ENCODE data around the gene NDUFS8. TPM values are rescaled to one million over a fixed set of nuclear protein-coding genes. Genes with fewer than 3 reads are reported as not detected.

The NDUFS8 gene
- polyA plus RNA-seq, 1 donor, result 68.5 TPM

DNA sequence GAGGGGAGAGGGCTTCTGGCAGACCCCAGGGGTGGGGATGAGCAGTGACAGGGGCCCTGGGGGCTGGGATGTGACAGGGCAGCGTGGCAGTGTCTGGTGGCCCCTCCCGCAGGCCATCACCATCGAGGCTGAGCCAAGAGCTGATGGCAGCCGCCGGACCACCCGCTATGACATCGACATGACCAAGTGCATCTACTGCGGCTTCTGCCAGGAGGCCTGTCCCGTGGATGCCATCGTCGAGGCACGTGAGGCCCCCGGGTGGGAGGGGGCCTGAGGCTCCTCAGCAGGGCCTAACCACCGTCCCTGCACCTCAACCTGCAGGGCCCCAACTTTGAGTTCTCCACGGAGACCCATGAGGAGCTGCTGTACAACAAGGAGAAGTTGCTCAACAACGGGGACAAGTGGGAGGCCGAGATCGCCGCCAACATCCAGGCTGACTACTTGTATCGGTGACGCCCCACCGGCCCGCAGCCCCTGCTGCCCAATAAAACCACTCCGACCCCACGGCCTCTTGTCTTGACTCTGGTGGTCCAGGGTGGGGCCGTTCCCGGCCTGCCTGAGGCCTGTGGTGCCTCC is 5.7 kb downstream of the NDUFS8 start:
- no peak for DNase-seq (ENCODE audit: low read depth)

DNA sequence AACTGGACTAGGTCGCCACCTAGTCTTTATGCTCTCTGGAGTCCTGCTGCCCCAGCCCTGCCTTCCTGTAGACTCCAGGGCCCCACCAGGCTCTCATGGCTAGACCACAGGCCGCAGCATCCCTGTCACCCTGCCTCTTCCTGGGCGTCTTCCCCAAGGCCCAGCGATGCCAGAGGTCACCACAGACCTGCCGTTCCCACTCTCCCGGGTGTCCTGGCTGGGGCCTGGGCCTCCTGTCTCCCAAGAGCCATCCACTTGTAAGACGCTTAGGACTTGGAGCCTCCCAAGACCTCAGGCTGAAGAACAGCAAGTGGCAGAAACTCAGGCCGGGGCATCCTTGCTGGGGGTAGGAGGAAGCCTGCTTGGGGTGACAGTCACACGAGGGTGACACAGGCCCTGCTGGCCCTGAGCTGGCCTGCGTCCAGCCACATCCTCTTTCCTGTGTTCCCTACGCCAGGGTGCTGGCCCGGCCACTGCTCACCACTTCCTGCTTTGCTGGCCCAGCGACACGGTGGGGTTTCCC is 6.3 kb downstream of the NDUFS8 start:
- no peak for DNase-seq (ENCODE audit: low read depth)

GRCh38 chr11:68037411-68038225 is 7.1 kb downstream of the NDUFS8 start:
- DNase-seq (ENCODE audit: low read depth), result no peak

- DNase-seq (ENCODE audit: low read depth), result no peak
Observed at GRCh38 chr11:68038226-68038717, 7.8 kb downstream of the NDUFS8 start.

DNA sequence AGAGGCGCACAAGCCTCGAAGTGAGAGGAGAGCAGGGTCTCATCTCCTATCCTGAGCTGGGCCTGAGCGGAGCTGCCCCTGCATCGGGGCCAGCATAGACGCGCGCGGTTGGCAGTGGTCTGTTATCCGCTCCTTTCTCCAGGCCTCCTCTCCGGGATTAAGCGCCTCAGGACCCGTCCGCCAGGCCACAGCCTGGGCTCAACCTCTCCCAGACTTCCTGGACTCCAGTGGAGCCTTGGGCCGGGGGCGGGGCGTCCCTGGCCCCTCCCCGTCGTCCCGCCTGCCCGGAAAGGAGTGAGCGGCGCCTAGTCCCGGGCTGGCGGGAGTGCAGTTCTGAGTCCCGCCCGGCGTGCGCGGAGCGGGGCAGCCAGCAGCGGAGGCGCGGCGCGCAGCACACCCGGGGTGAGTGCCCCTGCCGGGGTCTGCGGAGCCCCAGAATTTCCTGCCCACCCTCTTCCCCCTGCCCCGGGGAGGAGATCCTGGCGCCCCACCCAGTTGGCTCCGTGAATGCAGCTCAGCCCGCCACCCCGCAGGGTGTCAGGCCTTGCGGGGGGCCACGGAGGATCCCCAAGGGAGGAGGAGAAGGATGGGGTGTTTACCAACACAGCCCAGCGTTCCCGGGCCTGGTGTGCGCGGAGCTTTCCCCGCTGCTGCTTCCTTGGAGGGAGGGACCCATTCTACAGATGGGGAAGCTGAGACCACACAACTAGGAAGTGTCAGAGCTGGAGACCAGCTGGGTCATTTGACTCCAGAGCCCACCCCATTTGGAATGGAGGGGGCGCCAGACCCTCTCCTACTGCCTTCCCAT is 8.4 kb downstream of the NDUFS8 start, which contains the start of gene TCIRG1:
Gene TCIRG1, plus strand, starts transcription at position 308 of the 808 bp plus-strand sequence. CDS start 2,247 bp downstream, outside the sequence.
- DNase-seq (ENCODE audit: low read depth), result peak; percentile 49

DNA sequence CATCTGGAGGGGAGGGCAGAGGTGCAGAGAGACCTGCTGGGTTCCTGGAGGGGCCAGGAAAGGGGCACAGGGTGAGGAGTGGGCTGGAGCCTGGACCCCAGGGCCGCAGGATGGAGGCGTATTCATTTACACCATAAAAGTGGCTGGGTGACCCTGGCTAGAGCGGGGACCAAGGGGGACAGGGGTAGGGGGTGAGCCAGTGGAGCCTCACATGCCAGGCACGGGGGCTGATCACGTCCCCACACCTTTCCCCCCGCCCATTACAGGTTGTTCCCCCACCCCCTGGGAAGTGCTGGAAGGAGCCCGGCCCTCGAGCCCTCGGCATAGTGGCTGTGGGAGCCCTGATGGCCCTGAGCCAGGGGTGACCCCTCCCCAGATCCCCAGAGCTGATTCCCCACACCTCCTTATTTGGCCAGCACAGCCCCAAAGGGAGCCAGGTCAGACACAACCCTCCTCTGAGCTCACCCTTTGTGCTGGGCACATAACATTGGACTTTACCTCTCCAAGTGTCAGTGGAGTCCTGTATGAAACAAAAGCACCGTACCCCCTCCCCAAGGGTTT is 9.1 kb downstream of the NDUFS8 start:
- DNase-seq (ENCODE audit: low read depth), result no peak

DNA sequence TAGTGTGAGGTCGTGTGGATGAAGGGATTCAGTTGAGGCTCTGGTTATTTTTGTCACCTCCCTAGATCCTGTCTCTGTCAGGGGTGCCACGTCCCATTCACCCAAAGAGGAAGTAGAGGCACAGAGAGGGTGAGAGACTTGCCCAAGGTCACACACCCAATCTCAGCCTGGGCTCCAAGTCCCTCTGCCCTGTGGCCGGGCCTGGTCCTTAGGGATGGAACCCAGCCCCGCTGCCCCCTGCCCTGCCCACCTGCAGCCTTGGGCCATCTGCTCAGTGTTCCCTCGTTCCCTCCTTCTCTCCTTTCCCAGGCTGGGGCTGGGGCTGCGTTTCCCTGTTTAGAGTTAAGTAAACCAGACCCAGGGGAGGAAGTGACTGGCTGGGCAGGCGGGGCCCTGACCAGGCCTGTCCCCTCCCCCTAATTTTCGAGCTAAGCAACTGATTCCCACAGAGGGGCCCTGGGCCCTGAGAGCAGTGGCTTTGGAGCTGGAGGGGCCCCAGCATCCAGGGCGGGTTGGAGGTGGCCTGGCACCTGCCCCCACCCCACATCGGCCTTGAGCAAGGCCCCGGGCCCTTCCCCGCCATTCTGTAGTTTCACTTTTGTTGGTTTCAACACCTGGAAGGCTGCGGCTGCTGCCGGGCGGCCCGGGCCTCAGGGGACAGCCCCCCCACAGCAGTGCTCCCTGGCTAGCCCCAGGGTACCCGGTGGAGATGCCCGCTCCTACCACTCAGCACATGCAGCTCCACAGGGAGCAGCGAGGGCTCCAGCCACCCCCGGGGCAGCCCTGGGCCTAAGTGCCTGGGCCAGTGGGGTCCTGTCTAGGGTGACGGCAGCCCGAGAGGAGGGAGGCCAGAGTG is 9.8 kb downstream of the NDUFS8 start:
- DNase-seq (ENCODE audit: low read depth), result no peak

DNA sequence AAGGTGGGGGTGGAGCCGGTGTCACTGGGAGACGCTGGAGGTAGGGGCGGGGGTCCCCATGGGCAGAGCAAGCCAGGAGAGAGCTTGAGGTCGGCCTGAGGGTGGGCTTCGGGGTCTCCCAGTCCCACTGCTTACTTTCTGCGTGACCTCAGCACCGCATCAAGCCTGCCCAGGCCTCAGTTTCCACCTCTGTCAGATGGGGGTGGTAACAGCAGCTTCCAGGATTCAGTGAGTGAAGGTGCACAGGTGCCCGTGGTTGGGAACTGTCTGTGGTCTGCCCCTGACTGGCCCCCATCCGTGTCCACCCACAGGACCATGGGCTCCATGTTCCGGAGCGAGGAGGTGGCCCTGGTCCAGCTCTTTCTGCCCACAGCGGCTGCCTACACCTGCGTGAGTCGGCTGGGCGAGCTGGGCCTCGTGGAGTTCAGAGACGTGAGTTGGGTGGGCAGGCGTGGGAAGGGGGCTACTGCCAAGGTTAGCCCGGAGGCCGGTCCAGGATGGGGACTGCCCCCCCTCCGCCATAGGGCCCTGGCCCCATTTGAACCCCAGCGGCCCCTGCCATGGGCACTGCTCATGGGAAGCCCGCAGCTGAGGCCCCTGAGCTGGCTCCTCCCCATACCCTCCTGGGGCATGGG is 10.6 kb downstream of the NDUFS8 start:
- no peak for DNase-seq (ENCODE audit: low read depth)

DNA sequence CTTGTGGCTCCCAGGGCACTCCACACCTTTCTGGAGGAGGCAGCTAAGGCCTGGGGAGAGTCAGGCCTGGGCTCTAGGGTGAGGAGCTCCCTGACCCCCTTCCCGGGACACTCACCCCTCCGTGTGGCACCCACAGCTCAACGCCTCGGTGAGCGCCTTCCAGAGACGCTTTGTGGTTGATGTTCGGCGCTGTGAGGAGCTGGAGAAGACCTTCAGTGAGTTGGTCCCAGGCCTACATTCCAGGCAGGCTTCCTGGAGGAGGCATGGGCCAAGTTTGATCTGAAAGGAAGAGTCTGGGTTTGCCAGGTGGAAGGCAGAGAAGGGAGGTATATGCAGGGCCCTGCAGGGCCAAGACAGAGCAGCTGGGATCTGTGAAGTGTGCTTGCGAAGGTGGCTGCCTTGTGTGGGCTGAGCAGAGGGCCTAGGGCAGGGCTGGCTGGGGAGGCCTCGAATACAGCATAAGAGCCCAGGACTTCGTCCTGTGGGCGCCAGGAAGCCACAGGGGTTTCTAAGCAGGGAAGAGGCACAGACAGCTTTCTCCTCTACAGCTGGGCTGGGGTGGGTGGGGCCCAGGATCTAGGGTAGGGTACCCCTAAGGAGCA is 11.2 kb downstream of the NDUFS8 start:
- no peak for DNase-seq (ENCODE audit: low read depth)

DNA sequence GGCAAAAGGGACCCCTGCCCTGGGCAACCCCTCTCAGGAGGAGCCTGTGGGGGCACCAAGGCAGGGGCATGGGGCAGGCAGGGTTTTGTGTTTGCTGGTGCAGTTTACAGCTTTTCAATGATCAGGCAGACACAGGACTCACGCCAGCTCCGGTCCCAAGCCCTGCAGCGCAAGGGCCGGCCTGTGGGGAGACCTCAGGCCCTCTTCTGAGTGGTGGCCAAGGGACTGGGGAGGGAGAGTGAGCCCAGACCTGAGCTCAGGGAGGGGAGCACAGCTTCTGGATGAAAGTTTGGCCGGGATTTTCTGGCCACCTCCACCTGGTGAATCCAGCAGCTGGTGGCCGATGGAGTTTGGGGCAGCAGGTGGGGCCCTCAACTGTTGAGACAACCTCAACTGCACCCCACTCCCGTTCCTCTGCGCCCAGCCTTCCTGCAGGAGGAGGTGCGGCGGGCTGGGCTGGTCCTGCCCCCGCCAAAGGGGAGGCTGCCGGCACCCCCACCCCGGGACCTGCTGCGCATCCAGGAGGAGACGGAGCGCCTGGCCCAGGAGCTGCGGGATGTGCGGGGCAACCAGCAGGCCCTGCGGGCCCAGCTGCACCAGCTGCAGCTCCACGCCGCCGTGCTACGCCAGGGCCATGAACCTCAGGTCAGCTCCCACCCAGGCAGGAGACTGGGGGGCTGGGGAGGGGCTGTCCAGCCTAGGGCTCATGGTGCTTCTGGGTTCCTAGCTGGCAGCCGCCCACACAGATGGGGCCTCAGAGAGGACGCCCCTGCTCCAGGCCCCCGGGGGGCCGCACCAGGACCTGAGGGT is 11.9 kb downstream of the NDUFS8 start:
- DNase-seq (ENCODE audit: low read depth), result no peak

DNA sequence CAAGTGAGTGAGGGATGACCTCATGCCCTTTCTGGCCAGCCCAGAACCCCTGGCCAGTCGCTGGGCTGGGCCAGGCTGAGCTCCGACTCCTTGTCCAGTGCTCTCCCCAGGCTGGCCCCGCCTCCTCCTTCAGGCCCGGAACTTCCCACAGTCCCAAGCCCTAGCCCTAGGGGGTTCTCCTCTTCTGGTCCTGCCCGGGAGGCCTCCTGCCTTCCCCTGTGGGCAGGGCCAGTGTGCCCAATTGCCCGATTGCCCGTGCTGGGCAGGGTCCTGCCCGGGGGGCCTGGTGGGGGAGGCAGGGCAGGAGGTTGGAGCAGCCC is 12.5 kb downstream of the NDUFS8 start:
- no peak for DNase-seq (ENCODE audit: low read depth)

- no peak for DNase-seq (ENCODE audit: low read depth)
Observed at GRCh38 chr11:68043349-68044144, 13.1 kb downstream of the NDUFS8 start.

DNA sequence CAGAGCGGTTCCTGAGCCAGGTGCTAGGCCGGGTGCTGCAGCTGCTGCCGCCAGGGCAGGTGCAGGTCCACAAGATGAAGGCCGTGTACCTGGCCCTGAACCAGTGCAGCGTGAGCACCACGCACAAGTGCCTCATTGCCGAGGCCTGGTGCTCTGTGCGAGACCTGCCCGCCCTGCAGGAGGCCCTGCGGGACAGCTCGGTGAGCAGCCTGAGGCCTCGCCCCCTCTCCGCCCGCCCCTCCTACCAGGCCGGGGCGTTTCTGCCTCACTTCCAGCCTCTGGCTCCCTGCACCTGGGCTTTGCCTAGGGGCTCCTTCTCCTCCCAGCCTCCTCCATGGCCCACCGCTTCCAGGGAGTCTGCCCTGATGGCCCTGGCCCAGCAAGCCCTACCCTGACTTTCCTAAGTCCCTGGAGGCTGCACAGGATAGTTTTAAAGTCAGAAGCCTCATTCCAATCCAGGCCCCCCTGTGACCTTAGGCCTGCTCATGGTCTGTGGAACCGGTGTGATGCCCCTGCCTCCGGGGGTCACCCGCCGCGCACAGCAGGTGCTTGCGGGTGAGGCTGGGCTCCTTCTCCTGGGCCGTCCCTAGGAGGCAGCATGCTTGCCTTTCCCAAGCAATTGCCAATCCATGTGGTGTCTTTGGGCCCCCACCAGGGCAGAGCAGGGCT is 13.8 kb downstream of the NDUFS8 start:
- no peak for DNase-seq (ENCODE audit: low read depth)

GRCh38 chr11:68044898-68045351 is 14.4 kb downstream of the NDUFS8 start:
- no peak for DNase-seq (ENCODE audit: low read depth)

DNA sequence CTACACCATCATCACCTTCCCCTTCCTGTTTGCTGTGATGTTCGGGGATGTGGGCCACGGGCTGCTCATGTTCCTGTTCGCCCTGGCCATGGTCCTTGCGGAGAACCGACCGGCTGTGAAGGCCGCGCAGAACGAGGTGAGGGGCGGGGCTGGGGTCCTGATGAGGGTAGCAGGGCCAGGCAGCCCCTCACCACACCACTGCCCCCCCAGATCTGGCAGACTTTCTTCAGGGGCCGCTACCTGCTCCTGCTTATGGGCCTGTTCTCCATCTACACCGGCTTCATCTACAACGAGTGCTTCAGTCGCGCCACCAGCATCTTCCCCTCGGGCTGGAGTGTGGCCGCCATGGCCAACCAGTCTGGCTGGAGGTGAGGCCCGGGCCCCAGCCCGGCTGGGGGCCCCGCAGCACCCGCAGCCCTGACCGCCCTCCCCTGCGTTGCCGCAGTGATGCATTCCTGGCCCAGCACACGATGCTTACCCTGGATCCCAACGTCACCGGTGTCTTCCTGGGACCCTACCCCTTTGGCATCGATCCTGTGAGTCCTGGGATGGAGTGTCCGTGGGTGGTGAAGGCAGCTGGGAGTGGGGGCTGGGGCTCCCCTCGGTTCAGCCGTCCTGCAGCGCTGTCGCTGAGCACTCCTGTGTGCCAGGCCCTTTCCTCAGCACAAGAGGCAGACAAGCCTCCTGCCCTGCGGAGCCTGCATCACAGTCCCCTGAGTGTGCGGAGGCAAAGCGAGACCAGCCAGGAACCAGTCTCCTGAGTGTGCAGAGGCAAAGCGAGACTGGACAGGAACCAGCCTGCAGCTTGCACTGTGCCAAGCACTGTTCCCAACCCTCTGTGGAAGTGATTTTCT is 17.2 kb downstream of the NDUFS8 start:
- no peak for DNase-seq (ENCODE audit: low read depth)

DNA sequence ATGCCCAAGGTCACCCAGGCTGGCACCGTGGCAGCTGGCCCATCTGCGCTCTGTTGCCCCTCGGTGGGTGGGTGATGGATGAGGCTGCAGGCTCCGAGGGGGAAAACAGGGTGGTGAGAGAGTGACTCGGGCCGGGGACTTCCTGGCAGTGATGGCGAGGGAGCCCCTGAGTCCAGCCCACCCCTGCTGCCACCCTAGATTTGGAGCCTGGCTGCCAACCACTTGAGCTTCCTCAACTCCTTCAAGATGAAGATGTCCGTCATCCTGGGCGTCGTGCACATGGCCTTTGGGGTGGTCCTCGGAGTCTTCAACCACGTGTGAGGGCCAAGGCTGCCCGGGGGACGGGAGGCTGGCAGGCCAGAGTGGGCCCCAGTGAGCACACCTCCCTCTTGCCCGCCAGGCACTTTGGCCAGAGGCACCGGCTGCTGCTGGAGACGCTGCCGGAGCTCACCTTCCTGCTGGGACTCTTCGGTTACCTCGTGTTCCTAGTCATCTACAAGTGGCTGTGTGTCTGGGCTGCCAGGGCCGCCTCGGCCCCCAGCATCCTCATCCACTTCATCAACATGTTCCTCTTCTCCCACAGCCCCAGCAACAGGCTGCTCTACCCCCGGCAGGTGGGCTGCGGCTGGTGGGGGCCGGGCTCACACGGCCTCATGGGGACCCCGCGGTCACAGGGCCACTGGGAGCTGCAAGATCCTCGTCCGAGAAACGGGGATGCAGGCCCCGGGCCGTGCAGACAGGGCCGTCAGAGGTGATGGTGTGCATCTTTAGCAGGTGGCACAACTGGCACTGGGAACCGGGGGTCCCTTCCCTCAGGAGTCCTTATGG is 18.4 kb downstream of the NDUFS8 start:
- no peak for DNase-seq (ENCODE audit: low read depth)

All from forelimb muscle (tissue), 1 donor.